ENCODE measurements around the gene C5orf47. TPM values are rescaled to one million over a fixed set of nuclear protein-coding genes. Genes with fewer than 3 reads are reported as not detected.

The C5orf47 gene
- total and polyA plus RNA-seq, 2 of the 4 experiments (the other 2 are of a cell fraction), result not detected

DNA sequence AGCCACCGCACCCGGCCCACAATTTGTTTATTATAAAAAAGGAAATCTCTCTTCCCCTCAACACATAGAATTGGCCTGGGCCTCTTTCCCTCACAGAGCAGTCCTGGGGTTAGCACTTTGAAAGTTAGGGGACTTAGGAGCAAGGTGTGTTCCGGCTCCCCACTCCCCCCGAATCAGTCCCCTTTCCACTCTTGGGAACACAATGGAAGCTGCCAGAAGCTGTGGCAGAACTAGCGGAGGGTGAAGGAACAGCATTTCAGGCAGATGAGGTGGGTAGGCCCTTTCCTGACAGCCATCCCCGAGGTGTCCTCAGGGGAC lies 16.4 kb upstream of the C5orf47 start:
- Histone ChIP-seq H3K9me1 (ENCODE audit: insufficient read depth, low read length) (no peaks in the 10 kb centered on the region; the same call in 1 of the 2 replicates), H3K4me1 (ENCODE audit: control insufficient read depth, insufficient read depth, low read length) (peaks cover 13% of the 10 kb centered on the region), H2BK15ac (ENCODE audit: low read depth, low read length) (no peak overlapping the region), H3K9ac (ENCODE audit: low read depth, low read length) (no peak overlapping the region), H3K27ac (ENCODE audit: insufficient read depth, low read length) (no peak overlapping the region), H4K91ac (ENCODE audit: insufficient read depth, low read depth, low read length) (no peak overlapping the region), H3K9me3 (ENCODE audit: control insufficient read depth, insufficient read depth, low read length) (no peaks in the 10 kb centered on the region), H2AK9ac (replicated peaks; ENCODE audit: low read depth, low read length, poor library complexity) (peak overlapping the region; percentile 68), H4K20me1 (ENCODE audit: insufficient read depth, low read length) (no peaks in the 10 kb centered on the region), H3K4me3 (ENCODE audit: insufficient read depth, low read depth, low read length) (peak overlapping the region; percentile 33; the same call in 1 of the 2 replicates), H4K8ac (ENCODE audit: low read depth in 2 of 2, low read length in 2 of 2) (peak overlapping the region in 1 of 2 experiments; percentile 66; a peak in 1 of 4 replicates), H3K36me3 (ENCODE audit: control insufficient read depth, insufficient read depth, low read length) (no peaks in the 10 kb centered on the region), H2BK20ac (ENCODE audit: low read depth, low read length) (no peak overlapping the region; the same call in 1 of the 2 replicates), H3K14ac (replicated peaks; ENCODE audit: low read depth, low read length) (no peak overlapping the region), H3K27me3 (ENCODE audit: control insufficient read depth, insufficient read depth, low read length) (no peaks in the 10 kb centered on the region; the same call in 1 of the 2 replicates), H2AFZ (replicated peaks; ENCODE audit: low read length, poor library complexity) (peak overlapping the region; percentile 92), H4K5ac (ENCODE audit: low read depth, low read length) (peak overlapping the region; percentile 18; the same call in 1 of the 2 replicates), H3K56ac (ENCODE audit: extremely low read depth, insufficient read depth, low read length) (no peak overlapping the region), H3K4me2 (ENCODE audit: low read depth, low read length) (peak overlapping the region; percentile 71; the same call in 1 of the 2 replicates), H3K18ac (ENCODE audit: low read depth, low read length) (no peak overlapping the region; the same call in 1 of the 2 replicates), H2BK120ac (ENCODE audit: low read depth, low read length) (peak overlapping the region; percentile 60; the same call in 1 of the 2 replicates), H3K4ac (ENCODE audit: low read depth, low read length) (0 out of 2 replicates have a peak overlapping the region, but pooled peaks have one; percentile 6), H3K79me1 (ENCODE audit: low read depth in 1 of 2, low read length in 2 of 2) (no peaks in the 10 kb centered on the region), H2BK5ac (ENCODE audit: low read depth, low read length, poor library complexity, severe bottlenecking) (no peak overlapping the region), H2AK5ac (ENCODE audit: low read depth, low read length) (peak overlapping the region; percentile 75; the same call in 1 of the 2 replicates), H3K23ac (ENCODE audit: low read depth, low read length) (no peak overlapping the region)
- CTCF ChIA-PET, result interaction anchor here (0.6 to 1.4 kb wide), 10 partner anchors 10 to 383 kb away, joined by 3 to 12 read pairs (median 4); partner anchors contain the start of gene BOD1
- DNase-seq (no peak), ATAC-seq (ENCODE audit: low read depth) (no peak)
- WGBS, 2 experiments (ENCODE audit: extremely low coverage in 2 of 2, insufficient read length in 1 of 2), result no CpG with 5 or more reads among the region's 6 CpGs
- intact Hi-C loops (cut with micrococcal nuclease) (loop anchor here (2.0 to 10.0 kb wide), 5 partner anchors 84 to 806 kb away; partner anchors contain the start of gene CPEB4), in situ Hi-C loops (cut with MboI; ENCODE audit: low sequenced_read_pairs) (loop anchor here (5.0 to 10.0 kb wide), 3 partner anchors 342 to 678 kb away; partner anchors contain the start of gene BOD1), dilution Hi-C loops (cut with HindIII; ENCODE audit: low sequenced_read_pairs, unreplicated experiment) (no loop called here)
- TF ChIP-seq RFX5 (IDR thresholded peaks at IDR 0.05; ENCODE audit: low read depth, low read length) (no peak), MXI1 (IDR thresholded peaks at IDR 0.05; ENCODE audit: borderline replicate concordance, low read depth, low read length) (no peak), NFE2L2 (IDR thresholded peaks at IDR 0.05; ENCODE audit: low read depth, low read length) (no peak), CHD1 (IDR thresholded peaks at IDR 0.05; ENCODE audit: low read depth, low read length) (no peak), RCOR1 (IDR thresholded peaks at IDR 0.05; ENCODE audit: insufficient replicate concordance, low read length) (no peak), MAZ (IDR thresholded peaks at IDR 0.05; ENCODE audit: borderline replicate concordance, low read depth, low read length) (no peak), POLR2A (IDR thresholded peaks at IDR 0.05; ENCODE audit: low read depth, low read length) (no peak), CEBPB (IDR thresholded peaks at IDR 0.05; ENCODE audit: low read depth, low read length) (no peak), SMC3 (IDR thresholded peaks at IDR 0.05; ENCODE audit: low read depth, low read length) (no peak), FOS (IDR thresholded peaks at IDR 0.05; ENCODE audit: low read depth, low read length) (no peak), MAFK (IDR thresholded peaks at IDR 0.05; ENCODE audit: low read depth, low read length) (no peak), BHLHE40 (IDR thresholded peaks at IDR 0.05; ENCODE audit: low read depth, low read length) (no peak), RAD21 (IDR thresholded peaks at IDR 0.05; ENCODE audit: low read length) (no peak)
- TF ChIP-seq, protein P1, sequence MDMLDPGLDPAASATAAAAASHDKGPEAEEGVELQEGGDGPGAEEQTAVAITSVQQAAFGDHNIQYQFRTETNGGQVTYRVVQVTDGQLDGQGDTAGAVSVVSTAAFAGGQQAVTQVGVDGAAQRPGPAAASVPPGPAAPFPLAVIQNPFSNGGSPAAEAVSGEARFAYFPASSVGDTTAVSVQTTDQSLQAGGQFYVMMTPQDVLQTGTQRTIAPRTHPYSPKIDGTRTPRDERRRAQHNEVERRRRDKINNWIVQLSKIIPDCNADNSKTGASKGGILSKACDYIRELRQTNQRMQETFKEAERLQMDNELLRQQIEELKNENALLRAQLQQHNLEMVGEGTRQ (IDR thresholded peaks at IDR 0.05; ENCODE audit: low read depth, low read length), result no peak
- TF ChIP-seq, protein P2, sequence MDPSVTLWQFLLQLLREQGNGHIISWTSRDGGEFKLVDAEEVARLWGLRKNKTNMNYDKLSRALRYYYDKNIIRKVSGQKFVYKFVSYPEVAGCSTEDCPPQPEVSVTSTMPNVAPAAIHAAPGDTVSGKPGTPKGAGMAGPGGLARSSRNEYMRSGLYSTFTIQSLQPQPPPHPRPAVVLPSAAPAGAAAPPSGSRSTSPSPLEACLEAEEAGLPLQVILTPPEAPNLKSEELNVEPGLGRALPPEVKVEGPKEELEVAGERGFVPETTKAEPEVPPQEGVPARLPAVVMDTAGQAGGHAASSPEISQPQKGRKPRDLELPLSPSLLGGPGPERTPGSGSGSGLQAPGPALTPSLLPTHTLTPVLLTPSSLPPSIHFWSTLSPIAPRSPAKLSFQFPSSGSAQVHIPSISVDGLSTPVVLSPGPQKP (IDR thresholded peaks at IDR 0.05; ENCODE audit: borderline replicate concordance, low read depth, low read length), result no peak
- TF ChIP-seq, protein P3, sequence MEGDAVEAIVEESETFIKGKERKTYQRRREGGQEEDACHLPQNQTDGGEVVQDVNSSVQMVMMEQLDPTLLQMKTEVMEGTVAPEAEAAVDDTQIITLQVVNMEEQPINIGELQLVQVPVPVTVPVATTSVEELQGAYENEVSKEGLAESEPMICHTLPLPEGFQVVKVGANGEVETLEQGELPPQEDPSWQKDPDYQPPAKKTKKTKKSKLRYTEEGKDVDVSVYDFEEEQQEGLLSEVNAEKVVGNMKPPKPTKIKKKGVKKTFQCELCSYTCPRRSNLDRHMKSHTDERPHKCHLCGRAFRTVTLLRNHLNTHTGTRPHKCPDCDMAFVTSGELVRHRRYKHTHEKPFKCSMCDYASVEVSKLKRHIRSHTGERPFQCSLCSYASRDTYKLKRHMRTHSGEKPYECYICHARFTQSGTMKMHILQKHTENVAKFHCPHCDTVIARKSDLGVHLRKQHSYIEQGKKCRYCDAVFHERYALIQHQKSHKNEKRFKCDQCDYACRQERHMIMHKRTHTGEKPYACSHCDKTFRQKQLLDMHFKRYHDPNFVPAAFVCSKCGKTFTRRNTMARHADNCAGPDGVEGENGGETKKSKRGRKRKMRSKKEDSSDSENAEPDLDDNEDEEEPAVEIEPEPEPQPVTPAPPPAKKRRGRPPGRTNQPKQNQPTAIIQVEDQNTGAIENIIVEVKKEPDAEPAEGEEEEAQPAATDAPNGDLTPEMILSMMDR (conservative IDR thresholded peaks at IDR 0.05; ENCODE audit: low read depth, low read length), result no peak
- no TSS peak for BruUV-seq (replicated peaks)
- POLR2A ChIA-PET (ENCODE audit: unreplicated experiment), result no interaction called here

Measured in IMR-90 (cell line).